Natural killer cell (primary cell): Measurements from ENCODE around the gene CEP128. TPM values are rescaled to one million over a fixed set of nuclear protein-coding genes. Genes with fewer than 3 reads are reported as not detected.

Experiments
- ATAC-seq, 3 donors: fragments of 150-1000 bp in 2 of 3; fragments of 200-7000 bp in 1 of 3; cut with Tn5 transposase; 1 replicate in 1 of 3; 2 replicates in 2 of 3; pipeline ENCODE4 v1.10.0; 2021; ENCODE audit warnings: mild to moderate bottlenecking in 2 of 3, moderate library complexity in 2 of 3
- DNase-seq, 2 donors: peaks; one replicate each; pipeline versions ENCODE4 v3.0.0 to v3.0.0-alpha.2; 2013 to 2021; ENCODE audit warnings: mixed read lengths in 1 of 2
- H3K27ac ChIP-seq: one replicate; pipeline ENCODE4 v1.5.1; 2013; ENCODE audit warnings: mild to moderate bottlenecking, low read length
- H3K27me3 ChIP-seq: one replicate; pipeline ENCODE4 v1.6.1; 2013; ENCODE audit warnings: low read length; ENCODE audit not compliant: control insufficient read depth, insufficient read depth
- H3K36me3 ChIP-seq: one replicate; pipeline ENCODE4 v1.6.1; 2013; ENCODE audit warnings: low read length; ENCODE audit not compliant: control insufficient read depth, insufficient read depth
- H3K4me1 ChIP-seq: one replicate; pipeline ENCODE4 v1.6.1; 2013; ENCODE audit warnings: low read length; ENCODE audit not compliant: control insufficient read depth, insufficient read depth
- H3K4me3 ChIP-seq: one replicate; pipeline ENCODE4 v1.5.1; 2013; ENCODE audit warnings: low read length
- H3K9me3 ChIP-seq: one replicate; pipeline ENCODE4 v1.6.1; 2013; ENCODE audit warnings: low read length; ENCODE audit not compliant: control insufficient read depth, insufficient read depth
- H3K27ac Mint-ChIP-seq, 2 donors: one replicate each; pipeline ENCODE4 v1.8.0; 2022; ENCODE audit warnings: mild to moderate bottlenecking in 2 of 2, mixed read lengths in 2 of 2, moderate library complexity in 1 of 2
- H3K27me3 Mint-ChIP-seq, 2 donors: one replicate each; pipeline ENCODE4 v1.8.0; 2022; ENCODE audit warnings: low read depth in 2 of 2, mixed read lengths in 2 of 2
- H3K36me3 Mint-ChIP-seq: one replicate; pipeline ENCODE4 v1.8.0; 2022; ENCODE audit warnings: mixed read lengths
- H3K4me1 Mint-ChIP-seq, 2 donors: one replicate each; pipeline ENCODE4 v1.8.0; 2022; ENCODE audit warnings: mixed read lengths in 2 of 2
- H3K4me3 Mint-ChIP-seq: one replicate; pipeline ENCODE4 v1.8.0; 2022; ENCODE audit warnings: mild to moderate bottlenecking, moderate library complexity, mixed read lengths
- H3K9me3 Mint-ChIP-seq, 2 donors: one replicate each; pipeline ENCODE4 v1.8.0; 2022; ENCODE audit warnings: mixed read lengths in 2 of 2
- WGBS: methylation state at CpG from one replicate; pipeline ENCODE4 v1.1.7; 2013; ENCODE audit warnings: missing lambda C conversion rate; ENCODE audit not compliant: insufficient coverage; 5-methylcytosine and 5-hydroxymethylcytosine counted together
- intact Hi-C: fragments of 100-400 bp; cut with micrococcal nuclease; formaldehyde crosslinking; loops from one replicate; pipeline ENCODE4 v1.14.2; 2022
- total RNA-seq, 4 donors: library from RNA; stranded (reverse); fragments of 120-200 nt in 1 of 4; gene quantifications; one replicate each; pipeline versions ENCODE4 v1.2.3 to v1.2.4, GENCODE V29; 2013 to 2022
- TF ChIP-seq, protein P1 (sequence below): fragments of 200-600 bp; IDR thresholded peaks from one replicate; pipeline ENCODE4 v1.8.0; 2022; ENCODE audit warnings: antibody characterized with exemption

Gene CEP128
- total RNA-seq, 3 donors from 2014 or later (not counting 1 experiment from before 2014, with no cell fraction given) = 14.4 to 16.7 (median 15.6) TPM

DNA sequence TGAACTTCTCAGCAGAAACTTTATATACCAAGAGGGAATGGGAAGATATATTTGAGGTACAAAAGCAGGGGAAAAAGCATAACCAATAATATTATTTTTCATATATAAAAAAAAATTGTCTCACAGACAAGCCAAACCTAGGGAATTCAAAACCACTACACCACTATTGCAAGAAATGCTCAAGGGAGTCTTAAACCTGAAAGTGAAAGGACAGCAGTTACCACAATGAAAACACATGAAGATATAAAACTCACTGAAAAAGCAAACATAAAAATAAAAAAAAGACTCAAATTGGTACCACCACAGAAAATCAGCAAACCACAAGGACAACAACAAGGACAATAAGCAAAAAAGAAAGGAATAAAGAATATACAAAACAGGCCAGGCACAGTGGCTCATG is 131.9 kb downstream of the CEP128 start:
- Histone ChIP-seq H3K4me3 (no peak overlapping the region), H3K36me3 (no peaks in the 10 kb centered on the region), H3K4me1 (no peaks in the 10 kb centered on the region), H3K27ac (no peak overlapping the region), H3K9me3 (peaks cover 6% of the 10 kb centered on the region), H3K27me3 (no peaks in the 10 kb centered on the region)
- TF ChIP-seq, protein P1, sequence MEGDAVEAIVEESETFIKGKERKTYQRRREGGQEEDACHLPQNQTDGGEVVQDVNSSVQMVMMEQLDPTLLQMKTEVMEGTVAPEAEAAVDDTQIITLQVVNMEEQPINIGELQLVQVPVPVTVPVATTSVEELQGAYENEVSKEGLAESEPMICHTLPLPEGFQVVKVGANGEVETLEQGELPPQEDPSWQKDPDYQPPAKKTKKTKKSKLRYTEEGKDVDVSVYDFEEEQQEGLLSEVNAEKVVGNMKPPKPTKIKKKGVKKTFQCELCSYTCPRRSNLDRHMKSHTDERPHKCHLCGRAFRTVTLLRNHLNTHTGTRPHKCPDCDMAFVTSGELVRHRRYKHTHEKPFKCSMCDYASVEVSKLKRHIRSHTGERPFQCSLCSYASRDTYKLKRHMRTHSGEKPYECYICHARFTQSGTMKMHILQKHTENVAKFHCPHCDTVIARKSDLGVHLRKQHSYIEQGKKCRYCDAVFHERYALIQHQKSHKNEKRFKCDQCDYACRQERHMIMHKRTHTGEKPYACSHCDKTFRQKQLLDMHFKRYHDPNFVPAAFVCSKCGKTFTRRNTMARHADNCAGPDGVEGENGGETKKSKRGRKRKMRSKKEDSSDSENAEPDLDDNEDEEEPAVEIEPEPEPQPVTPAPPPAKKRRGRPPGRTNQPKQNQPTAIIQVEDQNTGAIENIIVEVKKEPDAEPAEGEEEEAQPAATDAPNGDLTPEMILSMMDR = no peak
- no peak overlapping the region for H3K27ac Mint-ChIP-seq
- ATAC-seq (no peak), DNase-seq (no peak)
- no peak overlapping the region for H3K4me3 Mint-ChIP-seq
- H3K27me3 Mint-ChIP-seq = no peaks in the 10 kb centered on the region
- peaks cover 17% of the 10 kb centered on the region for H3K36me3 Mint-ChIP-seq
- H3K4me1 Mint-ChIP-seq = peaks cover 8 to 13% of the 10 kb centered on the region in 2 donors
- peaks cover 13% of the 10 kb centered on the region in 2 donors for H3K9me3 Mint-ChIP-seq
- intact Hi-C loops = no loop called here

DNA sequence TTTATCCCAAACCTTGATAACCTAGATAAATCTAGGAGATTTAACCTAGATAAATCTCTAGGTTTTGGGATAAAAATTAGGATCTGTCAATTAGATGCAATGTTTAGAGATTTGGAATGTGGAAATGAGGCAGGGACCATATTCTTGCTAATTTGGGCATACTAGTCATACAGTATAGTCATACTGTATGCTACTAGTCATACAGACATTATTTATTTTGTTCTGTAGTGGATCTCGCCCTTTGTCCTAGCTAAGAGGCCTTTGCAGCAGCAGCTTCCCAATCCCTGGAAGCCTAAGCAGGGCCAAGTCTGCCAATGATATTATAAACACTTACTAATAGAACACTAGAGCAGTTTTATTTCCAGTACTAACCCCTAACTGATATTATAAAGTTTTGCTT is 136.4 kb downstream of the CEP128 start:
- peaks cover 8 to 13% of the 10 kb centered on the region in 2 donors for H3K4me1 Mint-ChIP-seq
- H3K4me3 Mint-ChIP-seq = no peak overlapping the region
- Histone ChIP-seq H3K4me3 (no peak overlapping the region), H3K4me1 (no peaks in the 10 kb centered on the region), H3K27me3 (no peaks in the 10 kb centered on the region), H3K9me3 (peaks cover 6% of the 10 kb centered on the region), H3K36me3 (no peaks in the 10 kb centered on the region), H3K27ac (no peak overlapping the region)
- H3K27me3 Mint-ChIP-seq = no peaks in the 10 kb centered on the region
- WGBS = no CpG with 5 or more reads among the region's 1 CpG
- ATAC-seq = no peak
- intact Hi-C loops = no loop called here
- H3K9me3 Mint-ChIP-seq = peaks cover 11 to 17% of the 10 kb centered on the region in 2 donors
- peaks cover 23% of the 10 kb centered on the region for H3K36me3 Mint-ChIP-seq
- DNase-seq = no peak
- H3K27ac Mint-ChIP-seq = no peak overlapping the region
- TF ChIP-seq, protein P1 = no peak

DNA sequence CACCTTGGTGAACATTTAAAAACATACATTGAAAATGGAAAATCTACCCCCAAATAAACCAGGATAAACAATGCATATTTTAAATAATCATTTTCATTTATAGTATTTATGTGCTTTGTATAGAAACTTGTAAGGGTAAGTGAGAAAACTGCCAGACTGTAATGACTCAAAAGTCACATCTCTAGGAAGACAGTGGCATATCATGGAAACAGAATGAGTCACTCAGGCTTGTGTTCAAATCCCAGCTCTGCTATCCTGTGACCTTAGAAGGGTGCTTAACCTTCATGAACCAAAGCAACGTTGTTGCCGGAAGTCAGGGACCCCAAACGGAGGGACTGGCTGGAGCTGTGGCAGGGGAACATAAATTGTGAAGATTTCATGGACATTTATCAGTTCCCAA is 142.7 kb downstream of the CEP128 start:
- TF ChIP-seq, protein P1 = no peak
- Mint-ChIP-seq H3K4me1 (no peaks in the 10 kb centered on the region), H3K27me3 (no peaks in the 10 kb centered on the region), H3K27ac (no peak overlapping the region), H3K9me3 (peaks cover 4 to 16% of the 10 kb centered on the region in 2 donors), H3K4me3 (no peak overlapping the region), H3K36me3 (peaks cover 25% of the 10 kb centered on the region)
- Histone ChIP-seq H3K36me3 (no peaks in the 10 kb centered on the region), H3K4me3 (no peak overlapping the region), H3K9me3 (peaks cover 3% of the 10 kb centered on the region), H3K27ac (no peak overlapping the region), H3K27me3 (no peaks in the 10 kb centered on the region), H3K4me1 (no peaks in the 10 kb centered on the region)
- ATAC-seq (no peak), DNase-seq (no peak)
- intact Hi-C loops = no loop called here
- WGBS = 88% methylated on average over 3 of the region's 3 CpGs

DNA sequence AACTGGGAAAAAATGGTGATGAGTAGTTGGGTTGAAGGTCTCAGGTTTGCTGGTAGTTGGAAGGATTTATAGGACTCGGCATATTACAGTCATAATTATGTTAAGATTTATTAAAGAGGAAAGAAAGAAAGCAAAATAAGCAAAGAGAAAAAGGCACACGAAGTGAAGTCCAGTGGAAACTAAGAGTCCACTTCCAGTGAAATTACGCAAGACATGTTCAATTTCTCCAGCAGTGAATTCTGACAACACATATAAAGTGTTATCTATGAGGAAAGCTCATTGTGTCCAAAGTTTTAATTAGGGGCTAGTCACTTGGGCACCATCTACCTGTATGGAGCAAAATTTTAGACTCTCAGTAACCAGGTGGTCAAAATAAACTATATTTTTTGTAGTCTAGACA is 143.3 kb downstream of the CEP128 start:
- Mint-ChIP-seq H3K36me3 (peaks cover 25% of the 10 kb centered on the region), H3K27me3 (no peaks in the 10 kb centered on the region), H3K9me3 (peaks cover 4 to 16% of the 10 kb centered on the region in 2 donors), H3K4me1 (no peaks in the 10 kb centered on the region), H3K4me3 (no peak overlapping the region), H3K27ac (no peak overlapping the region)
- TF ChIP-seq, protein P1 = no peak
- intact Hi-C loops = no loop called here
- no peaks in the 10 kb centered on the region for H3K27me3 ChIP-seq
- no peaks in the 10 kb centered on the region for H3K36me3 ChIP-seq
- no peak overlapping the region for H3K4me3 ChIP-seq
- H3K4me1 ChIP-seq = no peaks in the 10 kb centered on the region
- H3K9me3 ChIP-seq = peaks cover 3% of the 10 kb centered on the region
- ATAC-seq (no peak), DNase-seq (no peak)
- WGBS = 97% methylated on average over 3 of the region's 3 CpGs
- H3K27ac ChIP-seq = no peak overlapping the region
